LHCN-M2 (cell line): ENCODE results near the gene NHERF1. TPM values are rescaled to one million over a fixed set of nuclear protein-coding genes. Genes with fewer than 3 reads are reported as not detected.

Source experiments
- DNase-seq: peaks from one replicate; pipeline ENCODE4 v3.0.0-alpha.2; 2012; ENCODE audit warnings: low read depth
- total RNA-seq: library from RNA; depleted of rRNA; stranded (reverse); fragments of >200 nt; gene quantifications from 2 replicates; pipeline ENCODE4 v1.2.3, GENCODE V29; 2014

The NHERF1 gene
- total RNA-seq, 1 experiment from 2014 or later: 97.6 TPM

GRCh38 chr17:74784125-74784810 lies 35.8 kb downstream of the NHERF1 start:
- DNase-seq: no peak

DNA sequence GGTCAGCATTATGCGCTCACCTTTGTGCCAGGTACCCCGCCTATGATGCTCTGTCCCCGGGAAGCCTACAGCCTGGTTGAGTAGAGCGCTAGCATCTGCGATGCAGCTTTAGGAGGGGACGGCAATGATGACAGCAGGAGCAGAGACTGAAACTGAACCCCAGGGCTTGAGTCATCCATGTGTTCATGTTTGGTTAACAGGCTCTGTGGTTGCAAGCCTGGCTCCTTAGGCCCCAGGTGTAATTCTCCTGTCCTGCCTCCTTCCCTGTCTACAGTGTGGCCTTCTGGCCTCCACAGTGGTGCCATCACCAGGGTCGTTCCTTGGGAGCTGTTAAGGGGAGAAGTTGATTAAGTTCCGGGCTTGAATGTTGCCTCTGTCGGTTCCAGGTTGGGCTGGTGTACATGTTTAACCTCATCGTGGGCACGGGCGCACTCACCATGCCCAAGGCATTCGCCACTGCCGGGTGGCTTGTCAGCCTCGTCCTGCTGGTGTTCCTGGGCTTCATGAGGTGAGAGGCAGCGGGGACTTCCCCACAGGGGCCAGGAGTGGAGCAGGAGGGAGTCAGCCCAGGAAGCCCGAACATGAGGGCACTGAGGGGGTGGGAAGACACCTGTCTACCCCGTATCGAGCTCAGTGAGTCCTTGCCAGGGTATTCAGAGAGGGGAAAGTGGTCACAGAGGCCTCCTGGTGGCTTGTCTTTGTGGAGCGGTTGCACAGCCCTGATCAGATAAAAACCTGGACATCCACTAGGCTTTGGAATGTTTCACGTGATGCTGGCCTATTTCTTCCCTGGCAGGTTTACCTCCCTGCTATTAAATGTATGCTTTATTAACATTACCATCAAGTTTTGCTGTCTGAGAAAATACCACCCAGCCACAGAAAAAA lies 36.9 kb downstream of the NHERF1 start:
- DNase-seq: no peak

- no peak for DNase-seq
Observed at GRCh38 chr17:74785981-74786360, 37.5 kb downstream of the NHERF1 start.

DNA sequence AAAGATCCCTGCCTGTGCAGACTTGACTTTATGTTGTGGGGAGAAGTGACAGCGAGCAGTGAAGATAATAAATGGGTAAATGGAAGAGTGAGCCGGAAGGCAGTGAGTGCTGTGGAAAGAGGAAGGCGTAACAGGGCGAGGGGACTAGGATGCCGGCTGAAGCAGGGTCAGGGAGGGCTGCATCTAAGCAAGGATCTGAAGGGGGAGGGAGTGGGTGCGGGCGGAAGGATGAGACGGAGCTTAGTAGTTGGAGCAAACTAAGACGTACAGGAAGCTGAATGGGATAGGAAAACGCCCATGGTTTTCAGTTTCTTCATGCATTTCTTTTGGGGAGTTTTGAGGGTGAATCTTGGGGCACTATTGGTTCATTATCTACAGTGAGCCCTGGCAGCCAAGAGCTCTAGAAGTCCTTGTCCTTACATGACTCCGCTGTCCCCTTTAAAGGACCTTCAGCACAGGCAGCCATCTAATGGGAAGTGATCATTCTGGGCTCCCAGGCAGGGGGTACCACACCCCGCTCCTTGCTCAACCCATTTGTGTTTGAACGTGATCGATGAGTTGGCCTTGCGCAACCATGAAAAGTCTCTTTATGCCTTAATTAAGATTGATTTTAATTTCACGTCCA lies 38.1 kb downstream of the NHERF1 start:
- DNase-seq: no peak

- no peak for DNase-seq
Observed at GRCh38 chr17:74790161-74791058, 42.0 kb downstream of the NHERF1 start.

GRCh38 chr17:74792586-74793105 lies 44.2 kb downstream of the NHERF1 start:
- DNase-seq: no peak

- DNase-seq: no peak
Observed at GRCh38 chr17:74795327-74796020, 47.0 kb downstream of the NHERF1 start.

GRCh38 chr17:74796211-74796610 lies 47.8 kb downstream of the NHERF1 start:
- no peak for DNase-seq

GRCh38 chr17:74796866-74797265 lies 48.4 kb downstream of the NHERF1 start:
- no peak for DNase-seq

DNA sequence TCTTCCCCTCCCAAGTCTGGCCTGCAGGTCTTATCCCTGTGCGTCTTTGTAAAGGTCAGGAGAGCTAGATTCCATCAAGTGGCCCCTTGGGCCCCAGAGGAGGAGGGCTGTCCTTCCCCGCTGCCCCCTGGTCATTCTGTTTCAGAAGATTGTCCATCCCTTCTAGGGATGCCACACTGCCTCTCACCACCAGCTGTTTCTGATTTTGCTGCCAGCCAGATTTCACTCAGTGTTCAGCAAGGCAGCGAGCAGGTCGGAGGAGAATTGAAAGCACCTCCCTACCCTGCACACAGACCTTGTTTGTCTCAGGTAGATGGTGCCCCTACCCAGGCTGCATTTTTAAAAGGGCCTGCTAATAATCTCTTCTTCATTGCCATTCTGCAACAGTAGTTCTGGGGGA lies 49.4 kb downstream of the NHERF1 start:
- no peak for DNase-seq

DNA sequence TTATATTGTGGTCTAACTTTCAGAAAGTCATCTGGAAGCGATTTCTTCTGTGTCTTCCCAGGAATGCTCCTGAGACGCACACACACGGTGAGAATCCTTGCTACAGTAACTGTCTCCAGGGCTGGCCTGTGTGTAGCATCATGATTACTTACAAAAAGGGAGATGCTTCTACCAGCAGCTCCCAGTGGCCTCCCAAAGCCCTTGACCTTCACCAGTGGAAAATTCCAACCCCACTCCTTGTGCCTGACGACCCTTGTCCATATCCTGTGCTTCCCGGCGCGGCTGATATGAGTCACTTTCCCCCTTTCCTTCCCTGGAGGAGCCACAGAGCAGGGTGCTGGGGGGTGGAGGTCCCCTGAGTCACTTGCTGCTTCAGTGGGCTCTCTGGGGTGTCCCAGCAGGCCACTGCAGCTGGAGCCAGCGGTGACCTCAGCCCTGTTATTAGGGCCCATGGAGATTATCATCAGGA lies 49.8 kb downstream of the NHERF1 start:
- DNase-seq: no peak

- no peak for DNase-seq
Observed at GRCh38 chr17:74799097-74799496, 50.7 kb downstream of the NHERF1 start.

GRCh38 chr17:74800531-74800930 lies 52.1 kb downstream of the NHERF1 start:
- no peak for DNase-seq

DNA sequence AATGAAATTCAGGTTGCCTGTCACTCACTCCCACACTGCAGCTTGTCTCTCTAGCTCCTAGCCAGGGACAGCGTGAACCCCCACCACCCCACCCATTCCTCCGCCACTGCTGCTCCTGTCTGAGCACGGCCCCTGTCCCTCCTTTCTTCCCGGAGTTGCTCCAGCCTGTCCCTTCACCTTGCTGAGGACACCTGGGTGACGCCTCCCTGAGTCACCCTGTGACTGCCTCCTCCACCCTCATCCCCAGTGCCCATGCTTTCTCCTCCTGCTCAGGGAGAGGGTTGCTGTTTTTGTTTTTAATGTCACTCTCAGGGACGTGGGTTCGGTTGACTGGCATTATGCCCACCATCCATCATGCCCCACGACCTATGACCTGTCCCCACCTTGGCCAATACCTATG lies 53.5 kb downstream of the NHERF1 start:
- DNase-seq: no peak

DNA sequence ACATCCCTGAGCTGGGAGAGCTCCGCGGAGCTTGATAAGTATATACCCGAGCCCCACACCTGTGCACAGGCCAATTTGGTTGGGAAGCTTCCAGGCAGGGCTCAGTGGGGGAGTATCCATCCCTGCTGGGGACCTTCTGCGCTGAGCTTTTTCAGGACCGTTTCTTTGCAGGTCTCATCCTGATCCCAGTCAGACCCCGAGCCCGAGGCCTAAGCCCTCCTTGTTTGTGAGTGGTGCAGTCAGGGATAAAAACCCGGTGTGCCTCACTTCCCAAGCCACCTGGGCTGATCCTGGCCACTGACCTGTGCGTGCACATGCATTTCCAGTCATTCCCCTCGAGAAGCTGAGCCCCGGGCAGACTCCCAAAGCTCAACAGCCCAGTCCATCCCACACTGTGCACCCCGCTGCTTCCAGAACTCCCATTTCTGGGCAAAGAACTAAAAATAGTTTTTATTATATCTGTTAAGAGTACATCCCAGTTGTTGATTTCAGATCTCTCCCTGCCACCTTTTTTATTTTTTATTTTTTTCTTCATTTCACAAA lies 55.0 kb downstream of the NHERF1 start:
- no peak for DNase-seq

GRCh38 chr17:74803971-74804370 lies 55.5 kb downstream of the NHERF1 start:
- DNase-seq: no peak

- no peak for DNase-seq
Observed at GRCh38 chr17:74804683-74805082, 56.3 kb downstream of the NHERF1 start.

DNA sequence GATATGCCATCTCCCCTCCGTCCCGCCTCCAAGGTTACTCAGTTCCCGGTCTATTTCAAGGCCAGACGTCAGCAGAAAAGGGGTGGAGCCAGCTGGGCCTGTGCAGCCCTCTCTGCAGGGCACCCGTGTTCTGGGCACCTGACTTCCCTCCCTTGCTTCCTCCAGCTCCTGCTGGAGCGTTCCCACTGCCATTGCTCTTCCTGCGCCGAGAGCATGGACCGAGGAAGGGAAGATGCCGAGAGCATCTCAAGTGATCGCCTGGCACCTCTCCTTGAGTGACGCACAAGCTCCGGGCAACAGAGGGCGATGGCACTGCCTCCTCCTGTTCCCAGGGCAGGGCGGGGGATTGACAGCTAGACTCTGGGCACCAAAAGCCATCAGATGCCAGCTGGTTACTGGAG lies 57.2 kb downstream of the NHERF1 start:
- DNase-seq: no peak

DNA sequence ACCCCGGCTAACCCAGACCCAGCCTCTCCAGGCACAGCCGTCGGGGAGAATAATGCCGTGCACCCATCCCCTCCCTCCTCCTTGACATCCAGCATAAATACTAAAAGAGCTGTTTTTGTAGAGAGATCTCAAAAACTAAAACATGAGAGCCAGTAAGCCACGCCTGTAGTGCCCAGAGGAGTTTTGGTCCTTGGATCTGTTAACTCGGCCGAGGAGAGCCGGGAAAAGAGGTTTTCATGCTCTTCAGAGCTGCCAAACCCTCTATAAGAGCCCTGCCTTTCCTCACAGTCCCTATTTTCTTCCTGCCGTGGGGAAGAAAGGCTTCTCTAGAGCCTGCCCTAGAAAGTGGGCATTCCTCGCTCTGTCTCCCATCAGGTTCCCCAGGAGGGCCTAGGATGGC lies 57.9 kb downstream of the NHERF1 start:
- DNase-seq: no peak

DNA sequence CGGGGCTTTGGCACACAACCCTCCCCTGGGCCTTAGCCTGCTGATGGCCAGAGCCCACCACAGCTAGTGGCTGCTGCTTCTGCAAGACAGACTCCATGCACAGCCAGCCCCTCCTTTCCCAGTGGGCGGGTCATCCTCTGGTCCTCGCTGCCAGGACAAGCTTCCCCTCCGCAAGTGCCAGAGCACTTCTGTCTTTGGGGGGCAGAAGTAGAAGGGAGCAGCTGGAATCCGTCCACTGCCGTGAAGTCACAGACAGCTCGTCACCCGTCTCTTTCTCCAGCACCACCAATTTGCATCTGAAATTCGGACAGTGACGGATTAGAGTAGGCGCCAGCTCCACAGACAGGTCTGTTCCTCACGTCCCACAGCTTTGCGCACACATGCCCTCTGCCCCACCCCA lies 59.0 kb downstream of the NHERF1 start:
- DNase-seq: no peak
